Middle frontal gyrus (tissue), 1 donor: ENCODE data around the gene PPP1R9B.
A peak's percentile ranks its signal among the peaks of the same experiment; 100 is the strongest.

ENCODE experiments used
- DNase-seq: peaks from one replicate; pipeline ENCODE4 v3.0.0-alpha.2; 2015; ENCODE audit warnings: low spot score; ENCODE audit errors: extremely low spot score

Gene PPP1R9B

GRCh38 chr17:50128441-50129352, 21.8 kb downstream of the PPP1R9B start:
- DNase-seq = no peak

- no peak for DNase-seq
These were observed 22.6 kb downstream of the PPP1R9B start for GRCh38 chr17:50127697-50128361.

- no peak for DNase-seq
These were observed 25.0 kb downstream of the PPP1R9B start for GRCh38 chr17:50125420-50125997.

- no peak for DNase-seq
These were observed 26.7 kb downstream of the PPP1R9B start for GRCh38 chr17:50123649-50124349.

GRCh38 chr17:50122945-50123344, 27.5 kb downstream of the PPP1R9B start:
- DNase-seq = no peak

DNA sequence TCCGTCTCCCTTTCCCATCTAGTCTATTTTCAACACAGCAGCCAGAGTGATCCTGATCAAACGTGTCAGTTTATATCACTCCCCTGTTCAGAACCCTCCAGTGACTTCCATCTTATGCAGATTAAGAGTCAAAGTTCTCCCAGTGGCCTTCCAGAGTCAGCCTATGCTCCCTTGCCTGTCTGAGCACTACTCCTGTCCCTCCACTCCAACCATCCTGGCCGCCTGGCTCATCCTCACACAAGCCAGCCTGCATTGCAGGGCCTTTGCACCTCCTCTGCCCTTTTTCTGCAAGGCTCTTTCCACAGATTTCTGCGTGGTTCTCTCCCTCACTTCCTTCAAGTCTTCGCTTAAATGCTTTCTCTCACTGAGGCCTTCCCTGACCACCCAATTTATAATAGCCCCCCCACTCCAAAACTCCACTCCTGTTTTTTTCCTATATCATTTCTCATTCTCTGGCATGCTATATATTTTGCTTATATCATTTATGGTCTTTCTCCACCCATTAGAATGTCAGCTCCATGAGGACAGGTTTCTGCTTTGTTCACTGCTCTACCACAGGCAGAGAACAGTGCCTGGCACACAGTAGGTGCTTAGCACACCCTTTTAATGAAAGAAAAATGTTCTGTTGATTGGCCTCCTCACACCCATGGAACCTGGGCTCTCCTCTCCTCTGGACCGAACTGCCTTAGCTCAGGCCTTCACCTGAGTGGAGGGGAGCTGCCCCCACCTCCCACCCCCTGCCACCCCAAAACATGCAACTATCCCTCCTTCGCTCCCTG, 29.8 kb downstream of the PPP1R9B start:
- DNase-seq = no peak

GRCh38 chr17:50118828-50119218, 31.7 kb downstream of the PPP1R9B start:
- no peak for DNase-seq

DNA sequence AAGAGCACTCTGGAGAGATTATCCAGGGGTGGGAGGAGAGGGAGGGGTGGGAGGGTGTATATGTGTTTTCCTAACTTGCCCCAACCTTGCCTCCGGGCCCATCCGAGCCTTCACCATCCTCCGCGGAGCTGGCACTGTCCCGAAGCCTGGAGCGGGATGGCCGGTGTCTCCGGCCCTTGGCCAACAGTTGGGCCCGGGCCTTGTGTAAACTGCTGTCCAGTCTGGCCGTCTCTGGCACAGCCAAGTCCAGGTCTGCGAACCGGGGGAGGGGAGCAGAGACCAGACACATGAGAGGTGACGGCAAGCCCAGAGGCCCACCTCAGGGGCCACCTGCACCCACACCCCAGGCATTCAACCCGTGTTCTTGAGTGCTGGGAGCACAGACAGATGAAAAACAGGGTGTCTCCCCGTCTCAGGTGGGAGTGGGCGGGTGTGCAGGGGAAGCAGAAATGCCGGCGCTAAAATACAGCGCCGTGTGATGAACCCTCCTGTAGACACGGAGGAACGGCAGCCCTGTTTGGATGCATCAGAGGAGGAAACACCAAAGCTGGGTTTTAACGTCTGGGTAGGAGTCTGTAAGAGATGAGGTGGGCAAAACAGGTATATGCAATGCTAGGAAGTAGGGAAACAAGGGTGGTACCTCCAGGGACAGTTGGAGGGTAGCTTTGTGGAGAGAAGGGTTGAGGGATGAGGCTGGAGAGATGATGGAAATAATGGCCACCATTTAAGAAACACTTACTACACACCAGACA, 32.2 kb downstream of the PPP1R9B start:
- no peak for DNase-seq

DNA sequence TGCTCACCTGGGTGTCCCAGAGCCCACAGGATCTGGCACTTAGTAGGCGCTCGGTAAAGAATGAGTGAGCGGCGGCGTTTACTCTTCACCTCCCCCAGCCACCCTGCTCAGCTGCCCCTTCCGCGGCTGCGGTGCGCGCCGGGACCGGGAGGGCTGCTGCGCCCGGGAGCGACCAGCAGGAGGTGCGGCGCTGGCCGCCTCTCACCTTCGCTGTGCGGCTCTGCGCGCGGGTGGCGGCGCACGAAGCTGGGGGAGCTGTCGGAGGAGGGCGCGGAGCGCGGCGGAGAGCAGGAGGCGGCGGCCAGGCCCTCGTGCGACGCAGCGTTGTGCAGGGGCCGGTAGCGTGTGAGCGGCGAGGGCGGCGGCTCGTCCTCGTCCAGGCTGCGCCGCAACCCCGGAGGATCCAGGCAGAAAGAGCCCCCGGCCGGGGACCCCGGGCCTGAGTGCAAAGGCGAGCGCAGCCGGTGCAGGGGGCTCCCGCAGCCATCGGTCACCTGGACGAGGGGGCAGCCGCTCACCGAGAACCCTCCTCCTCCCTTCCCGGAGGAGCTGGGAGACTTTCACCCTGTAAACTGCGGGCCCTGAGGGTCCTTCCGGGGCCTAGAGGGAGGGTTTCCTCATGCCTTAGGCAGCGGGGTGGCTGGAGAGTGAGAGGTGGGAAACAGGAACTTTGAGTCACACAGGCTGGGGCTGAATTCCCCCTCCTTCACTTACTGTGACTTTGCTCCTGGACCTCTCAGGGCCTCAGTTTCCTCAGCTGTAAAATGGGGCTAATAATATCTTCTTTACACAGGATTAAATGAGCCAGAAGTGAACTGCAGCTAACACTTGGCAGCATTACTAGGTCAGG, 33.0 kb downstream of the PPP1R9B start:
- DNase-seq = no peak

GRCh38 chr17:50115756-50116155, 34.7 kb downstream of the PPP1R9B start:
- no peak for DNase-seq

GRCh38 chr17:50114849-50115357, 35.6 kb downstream of the PPP1R9B start:
- DNase-seq = peak; percentile 60

DNA sequence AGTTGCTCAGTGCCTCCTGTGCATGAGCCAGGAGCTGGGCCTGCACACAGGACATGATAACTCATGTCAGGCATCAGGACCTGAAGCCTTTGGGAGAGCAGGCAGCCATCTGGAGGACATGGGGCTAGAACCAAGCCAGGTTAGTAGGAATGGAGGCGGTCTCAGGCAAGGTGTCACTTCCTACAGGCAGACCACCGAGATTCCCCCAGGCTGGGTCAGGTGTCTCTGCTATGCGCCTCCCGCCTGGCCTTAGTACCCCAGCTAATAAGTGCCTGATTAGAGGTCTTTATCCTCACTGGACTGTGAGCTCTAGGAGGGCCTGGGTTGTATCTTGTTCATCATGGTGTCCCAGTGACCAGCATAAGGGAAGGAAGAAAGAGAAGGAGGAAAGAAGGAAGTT, 36.1 kb downstream of the PPP1R9B start:
- DNase-seq = no peak

- DNase-seq = no peak
These were observed 36.7 kb downstream of the PPP1R9B start for GRCh38 chr17:50113624-50114320.

GRCh38 chr17:50112694-50113093, 37.8 kb downstream of the PPP1R9B start:
- DNase-seq = no peak

DNA sequence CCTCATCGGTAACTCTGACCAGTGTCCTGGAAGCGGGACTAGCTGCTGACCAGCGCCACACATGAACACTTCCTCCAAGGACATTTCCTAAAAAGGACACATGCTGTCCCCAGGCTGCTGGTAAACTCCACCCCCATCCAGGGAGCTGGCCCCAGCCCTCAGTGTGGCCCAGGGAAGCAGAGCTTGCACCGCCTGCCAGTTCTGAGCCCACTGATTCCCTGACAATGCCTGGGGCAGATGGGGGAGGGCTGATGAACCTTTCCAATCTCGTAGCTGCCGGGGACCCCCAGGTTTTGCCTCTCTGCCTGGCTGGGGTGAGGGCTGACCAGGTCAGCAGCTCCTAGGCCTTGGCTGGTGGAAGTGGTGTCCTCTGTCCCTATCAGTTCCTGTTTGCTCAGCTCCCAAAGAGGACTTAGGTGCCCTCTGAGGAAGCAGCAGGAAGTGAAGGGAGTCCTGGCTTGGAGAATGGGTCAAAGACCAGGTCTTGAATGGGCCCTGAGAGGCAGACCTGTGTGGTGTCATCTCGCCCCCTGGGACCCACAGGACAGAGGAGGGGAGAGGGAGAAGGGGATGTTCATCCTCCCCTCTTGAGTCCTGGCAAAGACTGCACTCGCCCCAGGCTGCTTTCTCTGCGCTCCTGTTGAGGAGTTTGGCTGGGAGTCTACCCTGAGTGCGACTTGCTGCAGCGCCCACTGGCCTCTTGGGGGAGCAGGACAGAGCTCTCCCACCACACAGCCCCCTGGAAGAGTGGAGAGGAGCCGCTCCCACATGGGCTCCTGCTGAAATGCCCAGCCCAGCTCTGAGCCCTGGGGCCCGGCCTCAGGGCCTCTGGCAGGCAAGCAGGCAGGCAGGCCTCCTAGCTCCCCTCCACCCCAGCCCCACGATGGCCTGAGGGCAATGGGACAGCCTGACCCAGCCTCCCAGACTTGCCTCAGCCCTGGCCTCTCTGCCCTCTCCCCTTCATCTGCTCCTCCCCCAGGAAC, 38.5 kb downstream of the PPP1R9B start:
- no peak for DNase-seq

GRCh38 chr17:50110591-50111349, 39.7 kb downstream of the PPP1R9B start:
- DNase-seq = no peak
